Activated CD4-positive, alpha-beta memory T cell treated with anti-CD3 and anti-CD28 coated beads, Interleukin-2, amount 10 ng/mL, durations not matched to agents 7 days and 5 days (primary cell): ENCODE data around the gene DHFR. TPM values are rescaled to one million over a fixed set of nuclear protein-coding genes. Genes with fewer than 3 reads are reported as not detected.

Experiments used
- CTCF ChIA-PET: fragments of 350-600 bp; sonication (Branson Sonifier 250); formaldehyde crosslinking; loops from one replicate; lab custom pipeline; 2021; ENCODE audit warnings: antibody characterized with exemption, inconsistent platforms; lab: Charles Lee
- POLR2A ChIA-PET: fragments of 350-600 bp; sonication (Branson Sonifier 250); formaldehyde crosslinking; loops from one replicate; lab custom pipeline; 2021; ENCODE audit warnings: antibody characterized with exemption; lab: Charles Lee
- DNase-seq: peaks from one replicate; pipeline ENCODE4 v3.0.0-alpha.2; 2020
- H3K27ac Mint-ChIP-seq: one replicate; pipeline ENCODE4 v1.8.0; 2021; ENCODE audit warnings: mild to moderate bottlenecking, mixed read lengths
- H3K27me3 Mint-ChIP-seq: one replicate; pipeline ENCODE4 v1.8.0; 2021; ENCODE audit warnings: mixed read lengths
- H3K36me3 Mint-ChIP-seq: one replicate; pipeline ENCODE4 v1.8.0; 2021; ENCODE audit warnings: low read depth, mixed read lengths
- H3K4me1 Mint-ChIP-seq: one replicate; pipeline ENCODE4 v1.8.0; 2021; ENCODE audit warnings: mixed read lengths
- H3K4me3 Mint-ChIP-seq: one replicate; pipeline ENCODE4 v1.8.0; 2021; ENCODE audit warnings: mild to moderate bottlenecking, mixed read lengths
- H3K9me3 Mint-ChIP-seq: one replicate; pipeline ENCODE4 v1.8.0; 2021; ENCODE audit warnings: mixed read lengths
- total RNA-seq, 2 experiments: library from RNA; stranded (reverse); gene quantifications; one replicate each; pipeline ENCODE4 v1.2.3, GENCODE V29; 2021

DHFR gene
- total RNA-seq, 2 experiments from 2014 or later, result 62.6 to 67.2 TPM

GRCh38 chr5:80615266-80615914, 39.4 kb downstream of the DHFR start:
- H3K4me1 Mint-ChIP-seq, result peaks cover 5% of the 10 kb centered on the region

DNA sequence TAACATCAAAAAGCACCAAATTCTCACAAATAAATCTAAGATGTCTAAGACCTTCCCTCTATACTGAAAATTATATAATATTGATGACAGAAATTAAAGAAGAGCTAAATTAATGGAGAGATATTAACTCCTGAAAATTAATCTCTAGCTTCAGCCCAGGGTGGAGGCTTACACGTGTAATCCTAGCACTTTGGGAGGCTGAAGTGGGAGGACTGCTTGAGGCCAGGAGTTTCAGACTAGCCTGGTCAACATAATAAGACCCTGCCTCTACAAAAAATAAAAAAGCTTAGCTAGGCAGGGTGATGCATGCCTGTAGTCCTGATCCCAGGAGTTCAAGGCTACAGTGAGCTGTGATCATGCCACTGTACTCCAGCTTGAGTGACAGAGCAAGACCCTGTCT, 45.1 kb downstream of the DHFR start:
- CTCF ChIA-PET, result no interaction called here
- H3K36me3 Mint-ChIP-seq, result peaks cover 7% of the 10 kb centered on the region
- no peak overlapping the region for H3K4me3 Mint-ChIP-seq
- H3K27me3 Mint-ChIP-seq, result no peaks in the 10 kb centered on the region
- POLR2A ChIA-PET, result no interaction called here
- DNase-seq, result no peak
- H3K9me3 Mint-ChIP-seq, result peaks cover 2% of the 10 kb centered on the region
- H3K4me1 Mint-ChIP-seq, result peaks cover 3% of the 10 kb centered on the region
- H3K27ac Mint-ChIP-seq, result no peak overlapping the region

More at GRCh38 chr5:80615266-80615914, 39.4 kb downstream of the DHFR start:
- Mint-ChIP-seq H3K27ac (no peak overlapping the region), H3K9me3 (peaks cover 2% of the 10 kb centered on the region), H3K27me3 (no peaks in the 10 kb centered on the region), H3K4me3 (no peak overlapping the region), H3K36me3 (peaks cover 9% of the 10 kb centered on the region)
- POLR2A ChIA-PET, result interaction anchor here (0.8 kb wide), 1 partner anchor 38 kb away, joined by 3 read pairs; no protein-coding TSS in a partner anchor
- CTCF ChIA-PET, result no interaction called here
- DNase-seq, result no peak

DNA sequence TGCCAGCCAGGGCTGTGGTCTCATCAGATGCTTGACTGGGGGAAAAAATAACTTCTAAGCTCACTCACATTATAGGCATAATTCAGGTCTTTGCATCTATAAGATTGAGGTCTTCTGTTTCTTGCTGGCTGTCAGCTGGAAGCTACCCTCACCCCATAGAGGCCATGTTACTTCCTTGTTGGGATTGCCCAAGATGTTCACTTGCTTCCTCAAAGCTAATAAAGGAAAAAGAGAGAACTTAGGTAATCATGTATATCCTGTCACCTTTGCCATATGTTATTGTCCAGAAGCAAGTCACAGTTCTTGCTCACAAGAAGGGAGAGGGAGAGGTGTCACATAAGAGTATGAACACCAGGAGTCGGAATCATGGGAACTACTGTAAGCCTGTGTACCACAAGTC, 46.1 kb downstream of the DHFR start:
- DNase-seq, result no peak
- CTCF ChIA-PET, result no interaction called here
- Mint-ChIP-seq H3K4me1 (peaks cover 3% of the 10 kb centered on the region), H3K36me3 (peaks cover 7% of the 10 kb centered on the region), H3K27me3 (no peaks in the 10 kb centered on the region), H3K27ac (no peak overlapping the region), H3K9me3 (peaks cover 2% of the 10 kb centered on the region), H3K4me3 (no peak overlapping the region)
- POLR2A ChIA-PET, result no interaction called here

GRCh38 chr5:80607832-80608231, 47.0 kb downstream of the DHFR start:
- peaks cover 2% of the 10 kb centered on the region for H3K9me3 Mint-ChIP-seq
- no peak for DNase-seq
- H3K4me1 Mint-ChIP-seq, result peaks cover 3% of the 10 kb centered on the region
- POLR2A ChIA-PET, result no interaction called here
- H3K27ac Mint-ChIP-seq, result no peak overlapping the region
- no peak overlapping the region for H3K4me3 Mint-ChIP-seq
- H3K27me3 Mint-ChIP-seq, result no peaks in the 10 kb centered on the region
- CTCF ChIA-PET, result no interaction called here
- H3K36me3 Mint-ChIP-seq, result peaks cover 7% of the 10 kb centered on the region

GRCh38 chr5:80607343-80607742, 47.4 kb downstream of the DHFR start:
- Mint-ChIP-seq H3K27ac (no peak overlapping the region), H3K27me3 (no peaks in the 10 kb centered on the region), H3K4me1 (peaks cover 3% of the 10 kb centered on the region), H3K9me3 (peaks cover 2% of the 10 kb centered on the region), H3K4me3 (no peak overlapping the region), H3K36me3 (peaks cover 7% of the 10 kb centered on the region)
- ChIA-PET CTCF (no interaction called here), POLR2A (no interaction called here)
- DNase-seq, result no peak

GRCh38 chr5:80600943-80601693, 53.7 kb downstream of the DHFR start:
- POLR2A ChIA-PET, result interaction anchor here (1.1 kb wide), 1 partner anchor 113 kb away, joined by 3 read pairs; the partner anchor contains the start of gene FAM151B
- DNase-seq, result no peak
- Mint-ChIP-seq H3K9me3 (no peaks in the 10 kb centered on the region), H3K27me3 (no peaks in the 10 kb centered on the region), H3K27ac (no peak overlapping the region), H3K4me1 (no peaks in the 10 kb centered on the region), H3K36me3 (no peaks in the 10 kb centered on the region), H3K4me3 (no peak overlapping the region)
- CTCF ChIA-PET, result no interaction called here

DNA sequence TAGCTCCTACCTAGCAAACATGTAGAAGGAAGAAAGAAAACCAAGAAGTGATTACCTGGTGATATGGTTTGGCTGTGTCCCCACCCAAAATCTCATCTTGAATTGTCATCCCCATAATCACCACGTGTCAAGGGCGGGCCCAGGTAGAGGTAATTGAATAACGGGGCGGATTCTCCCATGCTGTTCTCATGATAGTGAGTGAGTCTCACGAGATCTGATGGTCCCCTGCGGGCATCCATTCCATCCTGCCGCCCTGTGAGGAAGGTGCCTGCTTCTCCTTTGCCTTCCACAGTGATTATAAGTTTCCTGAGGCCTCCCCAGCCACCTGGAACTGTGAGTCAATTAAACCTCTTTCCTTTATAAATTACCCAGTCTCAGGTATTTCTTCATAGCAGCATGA, 57.3 kb downstream of the DHFR start:
- CTCF ChIA-PET, result no interaction called here
- DNase-seq, result no peak

GRCh38 chr5:80594810-80595209, 60.0 kb downstream of the DHFR start:
- no peaks in the 10 kb centered on the region for H3K36me3 Mint-ChIP-seq
- ChIA-PET POLR2A (no interaction called here), CTCF (interaction anchor here (0.7 kb wide), 1 partner anchor 393 kb away, joined by 5 read pairs; no protein-coding TSS in a partner anchor)
- H3K27ac Mint-ChIP-seq, result no peak overlapping the region
- no peak for DNase-seq
- H3K4me3 Mint-ChIP-seq, result no peak overlapping the region
- H3K4me1 Mint-ChIP-seq, result no peaks in the 10 kb centered on the region
- H3K9me3 Mint-ChIP-seq, result no peaks in the 10 kb centered on the region
- H3K27me3 Mint-ChIP-seq, result peaks cover 11% of the 10 kb centered on the region

More for the DNA sequence above, 57.3 kb downstream of the DHFR start:
- no peaks in the 10 kb centered on the region for H3K4me1 Mint-ChIP-seq
- H3K27me3 Mint-ChIP-seq, result peaks cover 2% of the 10 kb centered on the region
- H3K36me3 Mint-ChIP-seq, result no peaks in the 10 kb centered on the region
- POLR2A ChIA-PET, result no interaction called here
- H3K9me3 Mint-ChIP-seq, result no peaks in the 10 kb centered on the region
- no peak overlapping the region for H3K27ac Mint-ChIP-seq
- H3K4me3 Mint-ChIP-seq, result no peak overlapping the region

GRCh38 chr5:80592761-80593160, 62.0 kb downstream of the DHFR start:
- Mint-ChIP-seq H3K4me1 (no peaks in the 10 kb centered on the region), H3K27me3 (peaks cover 11% of the 10 kb centered on the region), H3K27ac (no peak overlapping the region), H3K36me3 (no peaks in the 10 kb centered on the region), H3K9me3 (no peaks in the 10 kb centered on the region), H3K4me3 (no peak overlapping the region)
- ChIA-PET POLR2A (no interaction called here), CTCF (no interaction called here)
- no peak for DNase-seq

DNA sequence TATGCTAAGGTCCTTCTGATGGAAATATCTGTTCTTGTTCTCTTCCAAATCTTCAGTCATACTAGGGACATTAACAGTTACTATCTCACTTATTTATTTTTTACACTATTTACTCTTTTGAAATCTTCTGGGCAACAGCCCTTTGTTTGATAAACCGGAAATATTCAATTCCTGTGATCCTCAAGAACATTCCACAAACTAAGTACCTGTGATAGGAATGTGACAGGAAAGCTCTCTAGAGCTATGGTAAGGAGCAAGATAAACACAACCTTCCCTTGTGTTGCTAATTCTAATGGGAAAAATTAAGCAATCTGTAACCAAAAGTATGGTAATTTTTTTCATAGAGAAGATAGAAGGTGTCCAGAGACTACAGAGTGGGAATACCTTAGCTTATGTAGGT, 62.7 kb downstream of the DHFR start:
- DNase-seq, result no peak
- ChIA-PET POLR2A (no interaction called here), CTCF (no interaction called here)
- no peaks in the 10 kb centered on the region for H3K4me1 Mint-ChIP-seq
- H3K36me3 Mint-ChIP-seq, result no peaks in the 10 kb centered on the region
- no peaks in the 10 kb centered on the region for H3K9me3 Mint-ChIP-seq
- H3K27ac Mint-ChIP-seq, result no peak overlapping the region
- peaks cover 11% of the 10 kb centered on the region for H3K27me3 Mint-ChIP-seq
- H3K4me3 Mint-ChIP-seq, result no peak overlapping the region

DNA sequence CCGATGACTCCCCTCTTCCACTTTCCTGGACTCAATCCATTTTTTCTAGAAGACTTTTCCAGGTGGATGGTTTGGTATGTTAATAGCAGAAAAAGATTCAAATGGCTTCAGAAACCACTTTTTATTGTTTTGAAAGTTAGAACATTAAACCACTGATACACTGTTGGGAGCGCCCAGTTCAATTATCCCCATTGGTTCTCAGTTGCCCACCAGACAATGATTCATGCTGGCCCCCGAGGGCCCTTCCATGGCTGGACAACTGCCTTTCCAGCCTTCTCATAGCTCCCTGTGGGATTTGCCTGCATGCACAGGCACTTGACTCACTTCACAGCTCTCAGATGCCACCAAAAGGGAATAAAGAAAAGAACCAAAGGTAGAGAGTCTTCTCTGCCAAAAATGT, 63.4 kb downstream of the DHFR start:
- CTCF ChIA-PET, result no interaction called here
- H3K27ac Mint-ChIP-seq, result no peak overlapping the region
- H3K4me1 Mint-ChIP-seq, result no peaks in the 10 kb centered on the region
- no peak overlapping the region for H3K4me3 Mint-ChIP-seq
- H3K36me3 Mint-ChIP-seq, result no peaks in the 10 kb centered on the region
- POLR2A ChIA-PET, result no interaction called here
- peaks cover 11% of the 10 kb centered on the region for H3K27me3 Mint-ChIP-seq
- DNase-seq, result no peak
- H3K9me3 Mint-ChIP-seq, result no peaks in the 10 kb centered on the region

DNA sequence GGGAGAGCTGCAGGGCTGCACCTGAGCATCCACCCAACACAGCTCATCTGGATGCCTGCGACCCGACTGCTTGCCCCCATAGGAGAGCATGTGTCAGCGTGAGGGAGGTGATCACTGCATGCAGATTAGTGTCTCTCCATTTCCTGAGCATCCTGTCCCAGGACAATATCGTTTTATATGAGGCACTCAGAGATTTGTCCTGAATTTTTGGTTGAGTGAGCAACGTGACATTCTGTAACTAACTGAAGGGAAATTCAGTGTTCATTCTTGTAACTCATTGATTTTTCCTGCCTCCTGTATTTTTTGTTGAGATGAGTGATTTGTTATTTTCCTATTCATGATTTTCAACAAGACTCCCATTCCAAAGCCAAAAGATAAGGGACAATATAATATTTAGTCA, 64.0 kb downstream of the DHFR start:
- ChIA-PET CTCF (no interaction called here), POLR2A (no interaction called here)
- H3K27me3 Mint-ChIP-seq, result peaks cover 11% of the 10 kb centered on the region
- H3K4me3 Mint-ChIP-seq, result no peak overlapping the region
- H3K27ac Mint-ChIP-seq, result no peak overlapping the region
- no peaks in the 10 kb centered on the region for H3K36me3 Mint-ChIP-seq
- no peaks in the 10 kb centered on the region for H3K4me1 Mint-ChIP-seq
- no peaks in the 10 kb centered on the region for H3K9me3 Mint-ChIP-seq
- DNase-seq, result no peak

GRCh38 chr5:80588858-80589540, 65.8 kb downstream of the DHFR start:
- CTCF ChIA-PET, result no interaction called here
- no peaks in the 10 kb centered on the region for H3K36me3 Mint-ChIP-seq
- H3K27me3 Mint-ChIP-seq, result peaks cover 15% of the 10 kb centered on the region
- H3K27ac Mint-ChIP-seq, result no peak overlapping the region
- POLR2A ChIA-PET, result no interaction called here
- H3K9me3 Mint-ChIP-seq, result no peaks in the 10 kb centered on the region
- no peak for DNase-seq
- no peaks in the 10 kb centered on the region for H3K4me1 Mint-ChIP-seq
- no peak overlapping the region for H3K4me3 Mint-ChIP-seq
